Progenitor cell of endocrine pancreas (in vitro differentiated cells): ENCODE measurements around the gene PPL. TPM values are rescaled to one million over a fixed set of nuclear protein-coding genes. Genes with fewer than 3 reads are reported as not detected.
"Not testable (repeated sequence)": the region's sequence is repeated elsewhere in the genome, so short reads cannot be mapped to it uniquely, and the experiment has no call there.

Source experiments
- DNase-seq: peaks from one replicate; pipeline ENCODE4 v3.0.0; 2021; ENCODE audit warnings: low spot score; ENCODE audit not compliant: unreplicated experiment
- H3K27ac Mint-ChIP-seq: 2 replicates; pipeline ENCODE4 v1.8.0; 2021; ENCODE audit warnings: mild to moderate bottlenecking, moderate library complexity, mixed read lengths
- H3K27me3 Mint-ChIP-seq: 2 replicates; pipeline ENCODE4 v1.8.0; 2021; ENCODE audit warnings: mixed read lengths
- H3K36me3 Mint-ChIP-seq: 2 replicates; pipeline ENCODE4 v1.8.0; 2022; ENCODE audit warnings: mixed read lengths; ENCODE audit not compliant: insufficient read depth
- H3K4me1 Mint-ChIP-seq: 2 replicates; pipeline ENCODE4 v1.8.0; 2021; ENCODE audit warnings: low read depth, mixed read lengths
- H3K4me3 Mint-ChIP-seq: 2 replicates; pipeline ENCODE4 v1.8.0; 2021; ENCODE audit warnings: low read depth, mild to moderate bottlenecking, moderate library complexity, mixed read lengths
- H3K9me3 Mint-ChIP-seq: 2 replicates; pipeline ENCODE4 v1.8.0; 2021; ENCODE audit warnings: low read depth, mixed read lengths
- total RNA-seq: library from RNA; stranded (reverse); gene quantifications from 2 replicates; pipeline ENCODE4 v1.2.1, GENCODE V29; 2021
- TF ChIP-seq, protein P1 (sequence below): fragments of 200-600 bp; sonication (generic); IDR thresholded peaks from one replicate; pipeline ENCODE4 v1.5.0; 2021; ENCODE audit warnings: antibody characterized with exemption, mild to moderate bottlenecking; ENCODE audit not compliant: unreplicated experiment

The PPL gene
- total RNA-seq, 1 donor from 2014 or later = 64.1 TPM

DNA sequence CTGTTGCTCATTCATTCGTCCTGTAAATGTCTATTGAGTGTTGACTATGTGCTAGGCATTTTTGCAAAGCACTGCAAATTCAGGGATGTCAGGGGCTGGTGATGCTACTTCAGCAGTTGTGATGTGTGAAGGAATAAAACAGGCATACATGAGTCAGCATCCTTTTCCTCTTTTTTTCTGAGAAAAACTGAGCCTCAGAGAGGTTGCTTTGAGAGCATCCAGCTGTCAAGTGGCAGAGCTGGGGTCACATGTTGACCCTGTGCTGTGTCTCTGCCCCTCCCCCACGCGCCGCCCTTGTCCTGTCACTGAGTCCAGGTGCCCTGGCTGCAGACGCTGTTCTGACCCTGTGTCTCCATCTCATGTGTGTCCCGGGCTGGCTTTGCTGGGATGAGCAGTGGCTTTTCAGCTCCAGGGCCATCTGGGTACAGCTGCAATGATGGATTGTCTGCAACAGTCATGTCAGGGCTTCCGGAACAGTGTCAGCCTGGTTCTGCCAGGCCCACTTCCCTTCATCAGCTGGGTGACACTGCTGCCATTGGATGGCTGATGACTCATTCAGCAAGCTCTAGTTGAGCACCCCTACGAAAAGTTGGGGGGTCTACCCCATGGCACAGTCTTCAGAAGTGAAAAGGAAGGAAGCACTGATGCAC, 36.1 kb upstream of the PPL start:
- DNase-seq = no peak
- no peaks in the 10 kb centered on the region for H3K9me3 Mint-ChIP-seq
- H3K27ac Mint-ChIP-seq = no peak overlapping the region
- H3K4me1 Mint-ChIP-seq = peaks cover 17% of the 10 kb centered on the region
- TF ChIP-seq, protein P1, sequence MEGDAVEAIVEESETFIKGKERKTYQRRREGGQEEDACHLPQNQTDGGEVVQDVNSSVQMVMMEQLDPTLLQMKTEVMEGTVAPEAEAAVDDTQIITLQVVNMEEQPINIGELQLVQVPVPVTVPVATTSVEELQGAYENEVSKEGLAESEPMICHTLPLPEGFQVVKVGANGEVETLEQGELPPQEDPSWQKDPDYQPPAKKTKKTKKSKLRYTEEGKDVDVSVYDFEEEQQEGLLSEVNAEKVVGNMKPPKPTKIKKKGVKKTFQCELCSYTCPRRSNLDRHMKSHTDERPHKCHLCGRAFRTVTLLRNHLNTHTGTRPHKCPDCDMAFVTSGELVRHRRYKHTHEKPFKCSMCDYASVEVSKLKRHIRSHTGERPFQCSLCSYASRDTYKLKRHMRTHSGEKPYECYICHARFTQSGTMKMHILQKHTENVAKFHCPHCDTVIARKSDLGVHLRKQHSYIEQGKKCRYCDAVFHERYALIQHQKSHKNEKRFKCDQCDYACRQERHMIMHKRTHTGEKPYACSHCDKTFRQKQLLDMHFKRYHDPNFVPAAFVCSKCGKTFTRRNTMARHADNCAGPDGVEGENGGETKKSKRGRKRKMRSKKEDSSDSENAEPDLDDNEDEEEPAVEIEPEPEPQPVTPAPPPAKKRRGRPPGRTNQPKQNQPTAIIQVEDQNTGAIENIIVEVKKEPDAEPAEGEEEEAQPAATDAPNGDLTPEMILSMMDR = no peak
- no peak overlapping the region for H3K4me3 Mint-ChIP-seq
- no peaks in the 10 kb centered on the region for H3K36me3 Mint-ChIP-seq
- H3K27me3 Mint-ChIP-seq = no peaks in the 10 kb centered on the region

DNA sequence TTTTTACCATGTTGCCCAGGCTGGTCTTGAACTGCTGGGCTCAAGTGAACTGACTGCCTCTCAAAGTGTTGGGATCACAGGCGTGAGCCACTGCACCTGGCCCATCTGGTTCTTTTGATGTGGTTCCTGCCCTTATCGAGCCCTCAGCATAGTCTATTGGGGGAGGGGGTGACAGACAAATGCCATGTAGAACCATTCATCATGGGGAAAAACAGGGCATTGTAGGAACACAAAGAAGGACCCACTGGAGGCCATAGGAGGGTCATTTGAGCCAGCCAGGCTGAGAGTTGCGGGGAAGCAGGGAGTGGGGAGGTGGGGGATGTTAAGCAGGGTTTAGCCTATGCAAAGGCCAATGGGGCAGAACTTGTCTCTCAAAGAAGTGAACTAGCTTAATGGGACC, 33.1 kb upstream of the PPL start:
- Mint-ChIP-seq H3K36me3 (no peaks in the 10 kb centered on the region), H3K27ac (no peak overlapping the region), H3K9me3 (no peaks in the 10 kb centered on the region), H3K4me3 (no peak overlapping the region), H3K4me1 (peaks cover 13% of the 10 kb centered on the region), H3K27me3 (no peaks in the 10 kb centered on the region)
- TF ChIP-seq, protein P1 = no peak
- no peak for DNase-seq

DNA sequence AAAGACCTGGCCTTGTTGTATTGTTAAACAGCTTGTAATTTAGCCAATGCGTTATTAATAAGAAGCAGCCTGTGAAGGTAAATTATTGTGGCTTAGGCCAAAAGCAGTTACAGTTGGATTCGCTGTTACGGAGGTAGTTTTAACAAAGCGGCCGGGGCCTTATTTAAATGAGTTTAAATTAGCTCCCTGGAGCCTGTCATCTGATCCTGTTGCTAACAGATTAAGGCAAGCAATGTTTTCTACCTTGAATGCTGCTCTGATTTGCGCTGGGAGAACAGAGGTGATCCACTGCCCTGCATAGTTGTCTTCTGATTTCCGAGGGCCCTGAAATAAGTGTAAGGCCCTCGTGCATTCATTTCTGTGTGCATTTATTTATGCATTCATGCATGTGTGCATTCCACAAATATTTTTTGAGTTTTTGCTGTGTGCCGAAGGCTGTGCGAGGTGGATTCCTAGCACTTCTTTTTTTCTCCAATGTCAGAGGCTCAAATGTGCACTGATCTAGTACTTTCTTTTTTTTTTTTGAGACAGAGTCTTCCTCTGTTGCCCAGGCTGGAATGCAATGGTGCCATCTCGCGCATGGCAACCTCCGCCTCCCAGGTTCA, 32.0 kb upstream of the PPL start:
- H3K27ac Mint-ChIP-seq = no peak overlapping the region
- H3K9me3 Mint-ChIP-seq = no peaks in the 10 kb centered on the region

DNA sequence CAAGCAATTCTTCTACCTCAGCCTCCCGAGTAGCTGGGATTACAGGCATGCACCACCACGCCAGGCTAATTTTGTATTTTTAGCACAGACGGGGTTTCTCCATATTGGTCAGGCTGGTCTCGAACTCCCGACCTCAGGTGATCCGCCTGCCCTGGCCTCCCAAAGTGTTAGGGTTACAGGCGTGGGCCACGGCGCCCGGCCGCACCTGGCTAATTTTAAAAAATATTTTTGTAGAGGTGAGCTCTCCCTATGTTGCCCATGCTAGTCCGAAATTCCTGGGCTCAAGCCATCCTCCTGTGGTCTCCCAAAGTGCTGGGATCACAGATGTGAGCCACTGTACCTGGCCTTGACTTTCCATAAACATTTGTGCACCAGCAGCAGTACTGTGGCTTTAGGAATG, 31.3 kb upstream of the PPL start:
- Mint-ChIP-seq H3K27ac (peak overlapping the region; percentile 59), H3K4me1 (peaks cover 13% of the 10 kb centered on the region)
- not testable (repeated sequence) for H3K9me3 Mint-ChIP-seq, H3K27me3 Mint-ChIP-seq, H3K36me3 Mint-ChIP-seq, H3K4me3 Mint-ChIP-seq, DNase-seq

More for the DNA sequence above, 32.0 kb upstream of the PPL start:
- TF ChIP-seq, protein P1 = no peak
- no peaks in the 10 kb centered on the region for H3K27me3 Mint-ChIP-seq
- peaks cover 13% of the 10 kb centered on the region for H3K4me1 Mint-ChIP-seq
- no peak for DNase-seq
- H3K4me3 Mint-ChIP-seq = no peak overlapping the region
- H3K36me3 Mint-ChIP-seq = no peaks in the 10 kb centered on the region

DNA sequence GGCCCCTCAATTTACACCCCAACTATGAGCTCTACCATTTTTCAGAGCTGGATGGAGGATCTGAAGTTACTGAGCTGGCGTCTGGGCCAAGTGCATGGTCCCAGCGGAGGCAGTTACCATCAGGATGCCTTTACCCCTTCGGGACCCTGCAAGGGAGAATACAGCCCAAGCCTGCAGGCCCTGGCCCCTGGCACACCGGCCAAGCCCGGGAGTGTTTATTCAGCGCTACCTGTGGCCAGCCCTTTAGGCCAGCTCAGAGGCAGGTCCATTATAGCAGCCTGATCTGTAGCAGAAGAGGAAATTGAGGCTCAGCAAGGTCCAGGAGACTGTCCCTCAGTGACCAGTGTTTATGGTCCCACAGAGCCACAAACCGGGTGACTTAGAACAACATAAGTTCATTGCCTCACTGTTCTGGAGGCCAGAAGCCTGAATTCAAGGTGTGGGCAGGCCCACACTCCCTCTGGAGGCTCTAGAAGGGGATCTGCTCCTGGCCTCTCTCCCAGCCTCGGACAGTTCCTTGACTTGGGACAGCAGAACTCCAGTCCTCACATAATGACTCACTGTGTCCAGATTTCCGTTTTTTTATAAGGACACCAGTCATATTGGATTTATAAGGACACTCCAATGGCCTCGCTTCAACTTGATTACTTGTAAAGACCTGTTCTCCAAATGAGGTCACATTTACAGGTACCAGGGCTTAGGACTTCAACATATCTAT, 29.9 kb upstream of the PPL start:
- peaks cover 13% of the 10 kb centered on the region for H3K4me1 Mint-ChIP-seq
- no peaks in the 10 kb centered on the region for H3K36me3 Mint-ChIP-seq
- no peak overlapping the region for H3K4me3 Mint-ChIP-seq
- DNase-seq = no peak
- H3K27ac Mint-ChIP-seq = no peak overlapping the region
- TF ChIP-seq, protein P1 = no peak
- H3K9me3 Mint-ChIP-seq = no peaks in the 10 kb centered on the region
- no peaks in the 10 kb centered on the region for H3K27me3 Mint-ChIP-seq

DNA sequence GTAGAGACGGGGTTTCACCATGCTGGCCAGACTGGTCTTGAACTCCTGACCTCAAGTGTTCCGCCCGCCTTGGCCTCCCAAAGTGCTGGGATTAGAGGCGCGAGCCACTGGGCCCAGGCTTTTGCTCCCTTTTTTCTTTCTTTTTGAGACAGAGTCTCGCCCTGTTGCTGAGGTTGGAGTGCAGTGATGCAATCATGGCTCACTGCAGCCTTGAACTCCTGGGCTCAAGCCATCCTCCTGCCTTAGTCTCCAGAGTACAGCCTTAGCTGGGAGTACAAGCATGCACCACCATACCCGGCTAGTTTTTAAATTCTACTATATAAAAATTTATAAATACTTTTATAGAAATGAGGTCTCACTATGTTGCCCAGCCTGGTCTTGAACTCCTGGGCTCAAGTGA, 26.6 kb upstream of the PPL start:
- H3K36me3 Mint-ChIP-seq, DNase-seq, H3K4me3 Mint-ChIP-seq, H3K4me1 Mint-ChIP-seq, H3K9me3 Mint-ChIP-seq, H3K27ac Mint-ChIP-seq: not testable (repeated sequence)
- peaks cover 16% of the 10 kb centered on the region for H3K27me3 Mint-ChIP-seq
